MCF 10A (cell line): ENCODE results near the gene HEMGN. TPM values are rescaled to one million over a fixed set of nuclear protein-coding genes. Genes with fewer than 3 reads are reported as not detected.
A peak's percentile ranks its signal among the peaks of the same experiment; 100 is the strongest.

Experiments used
- BruUV-seq: library from RNA; stranded (reverse); fragments of 400-500 nt; replicated peaks from 2 replicates; lab custom pipeline; 2021; lab: Mats Ljungman, UMichigan
- CTCF ChIA-PET: fragments of 300-600 bp; sonication (Branson Sonifier 250); formaldehyde crosslinking; extraction: SDS; loops from one replicate; lab custom pipeline; 2021; ENCODE audit warnings: antibody characterized with exemption, inconsistent platforms; lab: Yijun Ruan, JAX
- POLR2A ChIA-PET: fragments of 300-600, 350-650 bp; sonication (Branson Sonifier 250); formaldehyde crosslinking; extraction: SDS; loops from one replicate; lab custom pipeline; 2020; ENCODE audit warnings: antibody characterized with exemption, inconsistent platforms; lab: Yijun Ruan, JAX
- DNase-seq: peaks from one replicate; pipeline ENCODE4 v3.0.0-alpha.2; 2018; ENCODE audit not compliant: unreplicated experiment
- H3K27ac Mint-ChIP-seq: one replicate; pipeline ENCODE4 v1.8.0; 2022; ENCODE audit warnings: mild to moderate bottlenecking, low read depth, mixed read lengths; ENCODE audit not compliant: unreplicated experiment
- H3K27me3 Mint-ChIP-seq: one replicate; pipeline ENCODE4 v1.8.0; 2022; ENCODE audit warnings: mixed read lengths; ENCODE audit not compliant: insufficient read depth, unreplicated experiment
- H3K36me3 Mint-ChIP-seq: one replicate; pipeline ENCODE4 v1.8.0; 2022; ENCODE audit warnings: mild to moderate bottlenecking, moderate library complexity, mixed read lengths; ENCODE audit not compliant: insufficient read depth, unreplicated experiment
- H3K4me1 Mint-ChIP-seq: one replicate; pipeline ENCODE4 v1.8.0; 2022; ENCODE audit warnings: mixed read lengths; ENCODE audit not compliant: insufficient read depth, unreplicated experiment
- H3K4me3 Mint-ChIP-seq: one replicate; pipeline ENCODE4 v1.8.0; 2022; ENCODE audit warnings: mild to moderate bottlenecking, moderate library complexity, mixed read lengths; ENCODE audit not compliant: unreplicated experiment
- H3K9me3 Mint-ChIP-seq: one replicate; pipeline ENCODE4 v1.8.0; 2022; ENCODE audit warnings: mixed read lengths; ENCODE audit not compliant: unreplicated experiment
- CTCF ChIP-seq: fragments of 200-600 bp; IDR thresholded peaks from one replicate; pipeline ENCODE4 v1.8.0; 2022; ENCODE audit warnings: antibody characterized with exemption, mild to moderate bottlenecking; ENCODE audit not compliant: unreplicated experiment
- intact Hi-C: fragments of 100-400 bp; cut with micrococcal nuclease; formaldehyde crosslinking; loops from 2 replicates; pipeline ENCODE4 v1.14.1; 2022
- total RNA-seq: library from RNA; stranded (reverse); gene quantifications from 2 replicates; pipeline ENCODE4 v1.2.3, GENCODE V29; 2022

Gene HEMGN
- total RNA-seq, 1 experiment from 2014 or later, result not detected

GRCh38 chr9:97900103-97900737 lies 37.8 kb downstream of the HEMGN start:
- peaks cover 10% of the 10 kb centered on the region for H3K4me1 Mint-ChIP-seq
- H3K9me3 Mint-ChIP-seq, result no peaks in the 10 kb centered on the region
- DNase-seq, result no peak
- ChIA-PET POLR2A (interaction anchor here (0.6 to 2.1 kb wide), 5 partner anchors 13 to 203 kb away, joined by 3 to 11 read pairs (median 5); partner anchors contain the start of genes TRMO and XPA), CTCF (interaction anchor here (0.7 to 6.7 kb wide), 35 partner anchors 10 to 403 kb away, joined by 3 to 101 read pairs (median 4); partner anchors contain the start of genes TRMO and XPA)
- no peak overlapping the region for H3K27ac Mint-ChIP-seq
- no peak overlapping the region for H3K4me3 Mint-ChIP-seq
- H3K36me3 Mint-ChIP-seq, result peaks cover 22% of the 10 kb centered on the region
- TF ChIP-seq CTCF, result no peak
- BruUV-seq, result no TSS peak
- no peaks in the 10 kb centered on the region for H3K27me3 Mint-ChIP-seq
- intact Hi-C loops, result loop anchor here (5.0 kb wide), 1 partner anchor 268 kb away; the partner anchor contains the start of genes NCBP1 and TSTD2

- Mint-ChIP-seq H3K36me3 (peaks cover 13% of the 10 kb centered on the region), H3K9me3 (no peaks in the 10 kb centered on the region), H3K4me3 (no peak overlapping the region), H3K27ac (no peak overlapping the region), H3K4me1 (peaks cover 8% of the 10 kb centered on the region), H3K27me3 (no peaks in the 10 kb centered on the region)
- ChIA-PET CTCF (interaction anchor here (0.6 to 1.1 kb wide), 7 partner anchors 8 to 191 kb away, joined by 3 to 4 read pairs (median 3); no protein-coding TSS in a partner anchor), POLR2A (no interaction called here)
- no TSS peak for BruUV-seq
- TF ChIP-seq CTCF, result no peak
- DNase-seq, result peak; percentile 56
- intact Hi-C loops, result no loop called here
Measured at GRCh38 chr9:97895695-97896332, 42.2 kb downstream of the HEMGN start.

- Mint-ChIP-seq H3K9me3 (no peaks in the 10 kb centered on the region), H3K36me3 (peaks cover 11% of the 10 kb centered on the region), H3K4me1 (peaks cover 6% of the 10 kb centered on the region), H3K27ac (no peak overlapping the region), H3K4me3 (no peak overlapping the region), H3K27me3 (no peaks in the 10 kb centered on the region)
- intact Hi-C loops, result no loop called here
- ChIA-PET CTCF (interaction anchor here (0.6 to 1.1 kb wide), 3 partner anchors 9 to 88 kb away, joined by 3 read pairs; no protein-coding TSS in a partner anchor), POLR2A (no interaction called here)
- TF ChIP-seq CTCF, result no peak
- DNase-seq, result no peak
- BruUV-seq, result no TSS peak
Measured at GRCh38 chr9:97895211-97895610, 42.8 kb downstream of the HEMGN start.

- no peak for TF ChIP-seq CTCF
- Mint-ChIP-seq H3K9me3 (no peaks in the 10 kb centered on the region), H3K27ac (no peak overlapping the region), H3K4me1 (peaks cover 6% of the 10 kb centered on the region), H3K4me3 (no peak overlapping the region), H3K36me3 (no peaks in the 10 kb centered on the region), H3K27me3 (no peaks in the 10 kb centered on the region)
- CTCF ChIA-PET, result interaction anchor here (0.9 to 6.3 kb wide), 6 partner anchors 8 to 180 kb away, joined by 3 to 82 read pairs (median 3); no protein-coding TSS in a partner anchor
- intact Hi-C loops, result no loop called here
- no TSS peak for BruUV-seq
- DNase-seq, result no peak
- POLR2A ChIA-PET, result no interaction called here
Measured at GRCh38 chr9:97892421-97892820, 45.6 kb downstream of the HEMGN start.
